NB4 (cell line): ENCODE results near the gene HDAC9.

Source experiments
- DNase-seq: peaks from one replicate; pipeline ENCODE4 v3.0.0; 2010; ENCODE audit warnings: low read depth
- H3K4me3 ChIP-seq: one replicate; pipeline ENCODE4 v1.5.1; 2011; ENCODE audit warnings: mild to moderate bottlenecking, low read depth, low read length, moderate library complexity
- CTCF ChIP-seq: IDR thresholded peaks from one replicate; pipeline ENCODE4 v1.5.1; 2012; ENCODE audit warnings: low read depth, low read length
- MAX ChIP-seq: IDR thresholded peaks from 2 replicates; pipeline ENCODE4 v1.6.1; 2011; ENCODE audit warnings: low read depth, low read length
- MYC ChIP-seq: IDR thresholded peaks from 2 replicates; pipeline ENCODE4 v1.6.1; 2011; ENCODE audit warnings: low read depth, low read length
- POLR2A ChIP-seq: IDR thresholded peaks from 2 replicates; pipeline ENCODE4 v1.6.1; 2011; ENCODE audit warnings: mild to moderate bottlenecking; ENCODE audit not compliant: insufficient read length; ENCODE audit errors: extremely low read depth

The HDAC9 gene

DNA sequence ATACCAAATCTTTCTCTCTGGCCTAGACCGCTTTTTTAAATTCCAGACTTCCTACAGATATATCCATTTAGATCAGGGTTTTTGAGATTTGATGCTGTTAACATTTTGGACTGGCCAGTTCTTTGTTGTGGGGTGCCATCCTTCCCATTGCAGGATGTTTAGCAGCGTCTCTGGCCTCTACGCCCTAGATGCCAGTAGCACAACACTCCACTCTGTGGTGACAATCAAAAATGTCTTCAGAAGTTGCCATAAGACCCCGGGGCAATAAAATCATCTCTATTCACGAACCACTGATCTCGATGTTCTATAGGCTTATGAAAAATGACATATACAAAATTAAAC lies 46.3 kb downstream of the HDAC9 start:
- TF ChIP-seq MYC (no peak), CTCF (no peak), POLR2A (no peak), MAX (no peak)
- H3K4me3 ChIP-seq, result no peak overlapping the region
- no peak for DNase-seq

GRCh38 chr7:18546576-18546975 lies 51.0 kb downstream of the HDAC9 start:
- TF ChIP-seq POLR2A, result no peak
- TF ChIP-seq MYC, result no peak
- TF ChIP-seq CTCF, result no peak
- no peak for DNase-seq
- no peak overlapping the region for H3K4me3 ChIP-seq

DNA sequence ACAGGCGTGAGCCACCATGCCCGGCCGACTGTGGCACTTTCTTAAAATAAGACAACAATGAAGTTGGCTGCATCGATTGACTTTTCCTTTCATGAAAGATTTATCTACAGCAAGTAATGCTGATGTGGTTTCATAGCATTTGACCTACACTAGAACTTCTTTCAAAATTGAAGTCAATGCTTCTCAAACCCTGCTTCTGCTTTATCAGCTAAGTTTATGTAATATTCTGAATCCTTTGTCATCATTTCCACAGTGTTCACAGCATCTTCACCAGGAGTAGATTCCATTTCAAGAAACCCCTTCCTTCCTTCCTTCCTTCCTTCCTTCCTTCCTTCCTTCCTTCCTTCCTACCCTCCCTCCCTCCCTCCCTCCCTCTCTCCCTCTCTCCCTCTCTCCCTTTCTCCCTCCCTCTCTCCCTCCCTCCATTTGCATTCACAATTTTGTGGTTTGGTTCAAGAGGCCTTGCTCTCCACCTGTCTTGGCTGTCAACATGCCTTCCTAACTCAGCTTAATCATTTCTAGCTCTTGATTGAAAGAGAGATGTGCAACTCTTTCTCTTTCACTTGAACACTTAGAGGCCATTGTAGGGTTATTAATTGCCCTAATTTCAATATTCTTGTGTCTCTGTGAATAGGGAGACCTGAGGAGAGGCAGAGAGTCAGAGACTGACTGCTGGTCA lies 52.1 kb downstream of the HDAC9 start:
- TF ChIP-seq CTCF (no peak), MAX (no peak), POLR2A (no peak), MYC (no peak)
- no peak for DNase-seq
- no peak overlapping the region for H3K4me3 ChIP-seq

DNA sequence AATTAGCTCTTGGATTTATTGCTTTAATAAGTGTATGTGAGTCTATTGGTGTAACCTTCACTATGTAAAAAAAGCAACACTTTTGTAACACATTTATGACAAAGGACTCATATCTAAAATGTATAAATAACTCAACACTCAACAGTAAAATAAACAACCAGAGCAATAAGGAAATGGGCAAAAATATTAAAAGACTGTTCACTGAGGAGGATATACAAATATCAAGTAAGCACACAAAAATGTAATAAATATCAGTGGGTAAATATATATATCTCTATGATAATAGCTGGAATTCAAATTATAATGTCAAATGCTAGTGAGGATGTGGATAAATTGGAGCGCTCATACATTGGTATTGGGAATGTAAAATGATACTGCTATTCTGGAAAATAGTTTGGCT lies 53.0 kb downstream of the HDAC9 start:
- no peak overlapping the region for H3K4me3 ChIP-seq
- TF ChIP-seq MAX, result no peak
- TF ChIP-seq CTCF, result no peak
- TF ChIP-seq POLR2A, result no peak
- TF ChIP-seq MYC, result no peak
- no peak for DNase-seq

DNA sequence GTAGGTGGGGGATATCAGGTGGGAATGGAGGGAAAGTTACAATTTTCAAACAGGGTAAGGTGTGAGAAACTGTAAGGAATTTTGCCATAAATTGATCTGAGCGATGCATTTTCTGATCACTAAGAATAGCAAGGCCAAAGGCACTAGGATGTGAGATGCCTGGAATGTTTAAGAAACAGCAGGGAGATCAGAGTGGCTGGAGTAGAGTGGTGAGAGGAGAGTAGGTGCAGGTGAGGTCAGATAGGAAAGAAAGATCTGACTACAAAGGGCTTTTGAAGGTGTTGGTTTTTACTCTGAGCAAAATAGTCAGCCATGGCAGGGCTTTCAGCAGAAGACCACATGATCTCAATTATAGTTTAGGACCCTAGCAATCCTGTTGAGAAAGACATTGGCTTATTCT lies 55.0 kb downstream of the HDAC9 start:
- no peak overlapping the region for H3K4me3 ChIP-seq
- no peak for DNase-seq
- TF ChIP-seq CTCF, result no peak
- no peak for TF ChIP-seq MAX
- no peak for TF ChIP-seq POLR2A
- TF ChIP-seq MYC, result no peak
